H1 (cell line): ENCODE results near the gene ASCL1. TPM values are rescaled to one million over a fixed set of nuclear protein-coding genes. Genes with fewer than 3 reads are reported as not detected.
A peak's percentile ranks its signal among the peaks of the same experiment; 100 is the strongest.

Experiments used
- CTCF ChIA-PET: fragments of 300-600 bp; sonication (Branson Sonifier 250); formaldehyde crosslinking; loops from one replicate; lab custom pipeline; 2021; ENCODE audit not compliant: partially characterized antibody; lab: Charles Lee
- POLR2A ChIA-PET: fragments of 300-600 bp; sonication (Branson Sonifier 250); formaldehyde crosslinking; loops from one replicate; lab custom pipeline; 2021; ENCODE audit warnings: inconsistent platforms; ENCODE audit not compliant: partially characterized antibody; lab: Charles Lee
- DNase-seq, 2 experiments: peaks; one replicate each; pipeline versions ENCODE4 v3.0.0 to v3.0.0-alpha.2; 2010 to 2022; ENCODE audit warnings: low spot score in 2 of 2, low read depth in 1 of 2, mixed read lengths in 1 of 2
- FAIRE-seq: peaks from 2 replicates; lab custom pipeline; 2011; peaks lifted over from hg19 to GRCh38; lab: Jason Lieb, UNC
- H2AFZ ChIP-seq: 2 replicates; pipeline ENCODE4 v1.8.1; 2012; ENCODE audit warnings: low read length, inconsistent platforms
- H2AK5ac ChIP-seq: 2 replicates; pipeline ENCODE4 v1.6.1; 2013; ENCODE audit warnings: low read depth, low read length
- H2BK120ac ChIP-seq: replicated peaks from 2 replicates; pipeline ENCODE3; 2013; ENCODE audit warnings: low read depth, low read length, inconsistent platforms
- H2BK12ac ChIP-seq: 2 replicates; pipeline ENCODE4 v1.6.1; 2013; ENCODE audit warnings: low read depth, low read length
- H2BK15ac ChIP-seq: 2 replicates; pipeline ENCODE4 v1.6.1; 2013; ENCODE audit warnings: low read length
- H2BK20ac ChIP-seq: 2 replicates; pipeline ENCODE4 v1.6.1; 2013; ENCODE audit warnings: low read length
- H2BK5ac ChIP-seq: 2 replicates; pipeline ENCODE4 v1.6.1; 2013; ENCODE audit warnings: low read depth, low read length
- H3K14ac ChIP-seq: 2 replicates; pipeline ENCODE4 v1.6.1; 2013; ENCODE audit warnings: inconsistent platforms; ENCODE audit not compliant: insufficient read length
- H3K18ac ChIP-seq: 2 replicates; pipeline ENCODE4 v1.6.1; 2013; ENCODE audit warnings: low read length; ENCODE audit errors: extremely low read depth
- H3K23ac ChIP-seq: 2 replicates; pipeline ENCODE4 v1.6.1; 2013; ENCODE audit warnings: inconsistent platforms; ENCODE audit not compliant: insufficient read length
- H3K23me2 ChIP-seq: 2 replicates; pipeline ENCODE4 v1.6.1; 2013; ENCODE audit warnings: low read depth, low read length
- H3K27ac ChIP-seq: 2 replicates; pipeline ENCODE4 v1.6.1; 2011; ENCODE audit warnings: low read depth, low read length, inconsistent platforms
- H3K27me3 ChIP-seq, 4 experiments: replicated peaks in 1 of 4; 1 replicate in 1 of 4; 2 replicates in 3 of 4; pipeline versions ENCODE4 v1.6.1 to v1.8.1; 2011 to 2013; ENCODE audit warnings: low read length in 3 of 4, mild to moderate bottlenecking in 3 of 4, inconsistent platforms in 2 of 4, mixed read lengths in 2 of 4, moderate library complexity in 1 of 4; ENCODE audit not compliant: control insufficient read depth in 3 of 4, insufficient read depth in 3 of 4; ENCODE audit errors: extremely low read depth in 1 of 4
- H3K36me3 ChIP-seq, 4 experiments: 2 replicates each; pipeline versions ENCODE4 v1.6.1 to v1.8.1; 2011 to 2013; ENCODE audit warnings: mild to moderate bottlenecking in 4 of 4, low read length in 3 of 4, moderate library complexity in 2 of 4, control low read depth in 1 of 4, inconsistent platforms in 1 of 4; ENCODE audit not compliant: insufficient read depth in 4 of 4, control insufficient read depth in 2 of 4
- H3K4ac ChIP-seq: replicated peaks from 2 replicates; pipeline ENCODE3; 2013; ENCODE audit warnings: low read length, low read depth, mixed read lengths, inconsistent platforms; ENCODE audit not compliant: insufficient read length
- H3K4me1 ChIP-seq, 4 experiments: replicated peaks in 1 of 4; 1 replicate in 1 of 4; 2 replicates in 3 of 4; pipeline versions ENCODE4 v1.6.1 to v1.8.1; 2011 to 2013; ENCODE audit warnings: low read length in 3 of 4, inconsistent platforms in 2 of 4, mixed read lengths in 1 of 4; ENCODE audit not compliant: insufficient read depth in 4 of 4, control insufficient read depth in 3 of 4
- H3K4me2 ChIP-seq, 2 experiments: 2 replicates each; pipeline versions ENCODE4 v1.6.1 to v1.8.1; 2011 to 2013; ENCODE audit warnings: low read depth in 2 of 2, low read length in 2 of 2, control low read depth in 1 of 2, inconsistent platforms in 1 of 2, mild to moderate bottlenecking in 1 of 2; ENCODE audit not compliant: insufficient read depth in 1 of 2
- H3K4me3 ChIP-seq, 4 experiments: fragments of 200-600, 300-600 bp in 1 of 4; sonication (generic), shearing (Covaris generic), sonication (Bioruptor Twin) in 1 of 4; 2 replicates each; pipeline versions ENCODE4 v1.5.1 to v1.8.1; 2011 to 2016; ENCODE audit warnings: low read length in 4 of 4, low read depth in 3 of 4, control low read depth in 2 of 4, inconsistent platforms in 2 of 4, mild to moderate bottlenecking in 2 of 4, mixed read lengths in 1 of 4, moderate library complexity in 1 of 4; ENCODE audit not compliant: insufficient read depth in 2 of 4; ENCODE audit errors: extremely low read depth in 1 of 4
- H3K56ac ChIP-seq: replicated peaks from 2 replicates; pipeline ENCODE3; 2013; ENCODE audit warnings: low read depth, mild to moderate bottlenecking, mixed read lengths, low read length, inconsistent platforms; ENCODE audit not compliant: insufficient read length
- H3K79me1 ChIP-seq: 2 replicates; pipeline ENCODE4 v1.6.1; 2013; ENCODE audit warnings: low read depth, low read length, control low read depth
- H3K79me2 ChIP-seq, 2 experiments: 2 replicates each; pipeline versions ENCODE4 v1.6.1 to v1.8.1; 2012 to 2013; ENCODE audit warnings: low read length in 2 of 2, mild to moderate bottlenecking in 2 of 2, inconsistent platforms in 1 of 2; ENCODE audit not compliant: insufficient read depth in 2 of 2, control insufficient read depth in 1 of 2
- H3K9ac ChIP-seq, 4 experiments: replicated peaks in 1 of 4; 1 replicate in 1 of 4; 2 replicates in 3 of 4; pipeline versions ENCODE4 v1.6.1 to v1.8.1; 2011 to 2013; ENCODE audit warnings: low read depth in 3 of 4, low read length in 3 of 4, control low read depth in 2 of 4, mild to moderate bottlenecking in 2 of 4, moderate library complexity in 2 of 4, inconsistent platforms in 1 of 4; ENCODE audit errors: extremely low read depth in 1 of 4
- H3K9me3 ChIP-seq, 2 experiments: 2 replicates each; pipeline versions ENCODE4 v1.6.1 to v1.8.1; 2012 to 2013; ENCODE audit warnings: mild to moderate bottlenecking in 2 of 2, moderate library complexity in 2 of 2, control low read depth in 1 of 2, inconsistent platforms in 1 of 2, low read depth in 1 of 2, low read length in 1 of 2, mixed read lengths in 1 of 2; ENCODE audit not compliant: insufficient read depth in 2 of 2
- H4K20me1 ChIP-seq, 2 experiments: replicated peaks in 1 of 2; 2 replicates each; pipeline versions ENCODE3 to v1.8.1; 2011 to 2013; ENCODE audit warnings: inconsistent platforms in 2 of 2, low read length in 2 of 2, mild to moderate bottlenecking in 1 of 2; ENCODE audit not compliant: insufficient read depth in 2 of 2, control insufficient read depth in 1 of 2
- H4K5ac ChIP-seq: 2 replicates; pipeline ENCODE4 v1.6.1; 2013; ENCODE audit warnings: low read length, low read depth, mixed read lengths, inconsistent platforms; ENCODE audit not compliant: insufficient read length
- H4K8ac ChIP-seq: 2 replicates; pipeline ENCODE4 v1.8.0; 2013; ENCODE audit warnings: mild to moderate bottlenecking, moderate library complexity, low read length, inconsistent platforms; ENCODE audit not compliant: insufficient read depth; ENCODE audit errors: extremely low read depth
- H4K91ac ChIP-seq: replicated peaks from 2 replicates; pipeline ENCODE3; 2013; ENCODE audit warnings: low read length, mixed read lengths, inconsistent platforms; ENCODE audit not compliant: insufficient read length
- CTCF ChIP-seq, 3 experiments: IDR thresholded peaks; 1 replicate in 2 of 3; 2 replicates in 1 of 3; pipeline versions ENCODE4 v1.5.1 to v1.6.1; 2011; ENCODE audit warnings: low read length in 3 of 3, mild to moderate bottlenecking in 3 of 3, inconsistent platforms in 2 of 3, low read depth in 1 of 3, moderate library complexity in 1 of 3; ENCODE audit not compliant: insufficient read depth in 1 of 3; ENCODE audit errors: control extremely low read depth in 1 of 3
- JUND ChIP-seq: IDR thresholded peaks from 2 replicates; pipeline ENCODE4 v1.6.1; 2011; ENCODE audit warnings: mild to moderate bottlenecking, improper control_type of control experiment, low read length
- KDM1A ChIP-seq: fragments of 200-600, 300-600 bp; sonication (generic); IDR thresholded peaks from 2 replicates; pipeline ENCODE4 v1.7.1; 2016; ENCODE audit warnings: mild to moderate bottlenecking, low read length, borderline replicate concordance
- MAFK ChIP-seq: IDR thresholded peaks from 2 replicates; pipeline ENCODE4 v1.6.1; 2012; ENCODE audit warnings: low read depth, mild to moderate bottlenecking, improper control_type of control experiment, low read length
- MAX ChIP-seq: IDR thresholded peaks from 2 replicates; pipeline ENCODE4 v1.6.1; 2012; ENCODE audit warnings: inconsistent platforms
- POLR2AphosphoS5 ChIP-seq: IDR thresholded peaks from 2 replicates; pipeline ENCODE4 v1.6.1; 2011; ENCODE audit warnings: low read depth, low read length
- RBBP5 ChIP-seq: IDR thresholded peaks from 2 replicates; pipeline ENCODE4 v1.7.1; 2012; ENCODE audit warnings: low read depth, mild to moderate bottlenecking, inconsistent platforms, low read length, moderate library complexity, borderline replicate concordance
- TCF12 ChIP-seq: IDR thresholded peaks from 2 replicates; pipeline ENCODE4 v1.6.1; 2011; ENCODE audit warnings: low read depth, mild to moderate bottlenecking, low read length
- YY1 ChIP-seq: IDR thresholded peaks from 2 replicates; pipeline ENCODE4 v1.6.1; 2011; ENCODE audit warnings: low read depth, mild to moderate bottlenecking, low read length
- WGBS, 2 experiments: shearing (Covaris generic) in 1 of 2; methylation state at CpG; one replicate each; pipeline versions ENCODE4 v1.1.6 to v1.1.7; 2013 to 2015; ENCODE audit warnings: low lambda C conversion rate in 2 of 2, mixed read lengths in 2 of 2, inconsistent platforms in 1 of 2, low coverage in 1 of 2, missing lambda C conversion rate in 1 of 2; ENCODE audit not compliant: insufficient replicate concordance in 2 of 2, insufficient coverage in 1 of 2, insufficient read length in 1 of 2; ENCODE audit errors: extremely low coverage in 1 of 2, missing lambda C conversion rate in 1 of 2; 5-methylcytosine and 5-hydroxymethylcytosine counted together
- polyA plus RNA-seq, 7 experiments: library from polyadenylated mRNA; depleted of rRNA in 3 of 7; stranded (reverse) in 5 of 7; unstranded in 2 of 7; fragments of >200 nt in 5 of 7; fragments of 200-250 nt in 2 of 7; gene quantifications; 1 replicate in 5 of 7; 2 replicates in 1 of 7; 4 replicates in 1 of 7; pipeline versions ENCODE4 v1.2.1 to v1.2.3, GENCODE V29; 2011 to 2013; ENCODE audit warnings: missing spikeins in 2 of 7, mixed read lengths in 2 of 7
- total RNA-seq: library from RNA; stranded (reverse); fragmentation: NEBNext Ultra II Directional; extraction: Animal tissue kit (Norgen Biotek cat#: 25700); gene quantifications from 2 replicates; pipeline ENCODE4 v1.2.1, GENCODE V29; 2021

ASCL1 gene
- total and polyA plus RNA-seq, 2 of the 8 experiments (the other 6 are each of a cell fraction or from before 2014, with no cell fraction given), result 0.12 TPM; not detected in 1

- no peaks in the 10 kb centered on the region for H3K79me2 ChIP-seq
- ChIA-PET POLR2A (no interaction called here), CTCF (interaction anchor here (0.6 to 2.3 kb wide), 9 partner anchors 9 to 780 kb away, joined by 3 to 10 read pairs (median 3); no protein-coding TSS in a partner anchor)
- FAIRE-seq (no peak), DNase-seq (no peak)
- H3K4me2 ChIP-seq, result no peak overlapping the region
- no peak overlapping the region for H3K4me3 ChIP-seq
- H2AK5ac ChIP-seq, result no peak overlapping the region
- no peak overlapping the region for H2BK20ac ChIP-seq
- TF ChIP-seq YY1 (no peak), TCF12 (no peak), CTCF (IDR thresholded peaks at IDR 0.05; ENCODE audit: control extremely low read depth in 1 of 3, insufficient read depth in 1 of 3, low read depth in 1 of 3, low read length in 3 of 3) (no peak), KDM1A (no peak), RBBP5 (no peak), JUND (no peak), MAX (no peak), POLR2AphosphoS5 (no peak), MAFK (no peak)
- H2BK12ac ChIP-seq, result no peak overlapping the region
- no peak overlapping the region for H2BK120ac ChIP-seq
- 67% methylated on average over 1 of the region's 1 CpG; no CpG with 5 or more reads in 1 of the 2 experiments for WGBS, 2 experiments
- no peak overlapping the region for H3K9ac ChIP-seq
- no peaks in the 10 kb centered on the region for H3K27me3 ChIP-seq
- no peaks in the 10 kb centered on the region for H3K4me1 ChIP-seq
- no peak overlapping the region for H4K91ac ChIP-seq
- H3K27ac ChIP-seq, result no peak overlapping the region
- no peaks in the 10 kb centered on the region for H3K79me1 ChIP-seq
- no peaks in the 10 kb centered on the region for H3K23me2 ChIP-seq
- no peaks in the 10 kb centered on the region for H4K20me1 ChIP-seq
- H3K23ac ChIP-seq, result no peak overlapping the region
- no peak overlapping the region for H3K14ac ChIP-seq
- H3K18ac ChIP-seq, result no peak overlapping the region
- H2AFZ ChIP-seq, result peak overlapping the region; percentile 2; the same call in 1 of the 2 replicates
- no peak overlapping the region for H4K8ac ChIP-seq
- no peak overlapping the region for H2BK15ac ChIP-seq
- no peak overlapping the region for H4K5ac ChIP-seq
- H3K36me3 ChIP-seq, result no peaks in the 10 kb centered on the region
- no peak overlapping the region for H3K4ac ChIP-seq
- no peak overlapping the region for H2BK5ac ChIP-seq
- H3K56ac ChIP-seq, result no peak overlapping the region
- peaks cover 11 to 16% of the 10 kb centered on the region in 2 experiments for H3K9me3 ChIP-seq
These were observed 36.1 kb downstream of the ASCL1 start for GRCh38 chr12:102993537-102993936.
